Right lobe of liver (tissue), 6 donors: ENCODE measurements around the gene IREB2. TPM values are rescaled to one million over a fixed set of nuclear protein-coding genes. Genes with fewer than 3 reads are reported as not detected.

ENCODE experiments used
- ATAC-seq, 4 donors: fragments of 200-7000 bp; cut with Tn5 transposase; one replicate each; pipeline ENCODE4 v1.9.1; 2020; ENCODE audit warnings: mild to moderate bottlenecking in 4 of 4, moderate library complexity in 4 of 4
- DNase-seq, 3 donors: peaks; one replicate each; pipeline ENCODE4 v3.0.0-alpha.2; 2020
- H3K27ac ChIP-seq, 3 donors: fragments of 200-600 bp; one replicate each; pipeline ENCODE4 v1.8.0; 2022
- H3K27me3 ChIP-seq, 2 donors: fragments of 200-600 bp; one replicate each; pipeline ENCODE4 v1.8.0; 2022
- H3K36me3 ChIP-seq, 4 donors: fragments of 200-600 bp; sonication (generic) in 1 of 4; one replicate each; pipeline versions ENCODE4 v1.5.1 to v1.8.0; 2017 to 2022; ENCODE audit warnings: control low read depth in 1 of 4
- H3K4me1 ChIP-seq, 4 donors: fragments of 200-600 bp; sonication (generic) in 1 of 4; one replicate each; pipeline versions ENCODE4 v1.5.1 to v1.8.0; 2017 to 2022; ENCODE audit warnings: control low read depth in 1 of 4
- H3K4me3 ChIP-seq, 3 donors: fragments of 200-600 bp; one replicate each; pipeline ENCODE4 v1.8.0; 2022
- H3K9me3 ChIP-seq, 4 donors: fragments of 200-600 bp; sonication (generic) in 1 of 4; one replicate each; pipeline versions ENCODE4 v1.5.1 to v1.8.0; 2017 to 2022; ENCODE audit warnings: control low read depth in 1 of 4
- CTCF ChIP-seq, 4 donors: fragments of 200-600 bp in 3 of 4; fragments of 450-650 bp in 1 of 4; IDR thresholded peaks; one replicate each; pipeline versions ENCODE4 v1.5.1 to v1.8.0; 2016 to 2022; ENCODE audit warnings: antibody characterized with exemption in 4 of 4, mild to moderate bottlenecking in 2 of 4
- POLR2A ChIP-seq: fragments of 450-650 bp; IDR thresholded peaks from one replicate; pipeline ENCODE4 v1.6.1; 2017; ENCODE audit warnings: antibody characterized with exemption, mild to moderate bottlenecking
- WGBS: methylation state at CpG from one replicate; pipeline ENCODE4 v1.1.6; 2018; ENCODE audit warnings: low coverage, low lambda C conversion rate; ENCODE audit not compliant: insufficient coverage; ENCODE audit errors: missing lambda C conversion rate; 5-methylcytosine and 5-hydroxymethylcytosine counted together
- intact Hi-C, 2 donors: fragments of 100-400 bp; cut with DNase I; formaldehyde crosslinking; loops; one replicate each; pipeline versions ENCODE4 v1.11.2 to v1.14.1; 2022
- total RNA-seq, 6 experiments: library from RNA; depleted of rRNA in 2 of 6; stranded (reverse); fragments of >200 nt in 2 of 6; fragmentation: NEBNext Ultra II Directional in 3 of 6; extraction: Animal tissue kit (Norgen Biotek cat#: 25700) in 3 of 6; gene quantifications; one replicate each; pipeline versions ENCODE4 v1.1.0 to v1.2.4, GENCODE V29; 2016 to 2023
- donor health status: DM: no; HTN: yes; CAD: no.
- donor health status: DM: no; HTN: no; CAD: no.
- donor health status: DM: no; HTN: no; CAD: no.
- donor health status: DM: no; HTN: yes; CAD: no.
- donor health status: DM: no; HTN: yes; CAD: no.

IREB2 gene
- total RNA-seq, 6 experiments from 2014 or later: 17.1 to 36.2 (median 25.6) TPM

DNA sequence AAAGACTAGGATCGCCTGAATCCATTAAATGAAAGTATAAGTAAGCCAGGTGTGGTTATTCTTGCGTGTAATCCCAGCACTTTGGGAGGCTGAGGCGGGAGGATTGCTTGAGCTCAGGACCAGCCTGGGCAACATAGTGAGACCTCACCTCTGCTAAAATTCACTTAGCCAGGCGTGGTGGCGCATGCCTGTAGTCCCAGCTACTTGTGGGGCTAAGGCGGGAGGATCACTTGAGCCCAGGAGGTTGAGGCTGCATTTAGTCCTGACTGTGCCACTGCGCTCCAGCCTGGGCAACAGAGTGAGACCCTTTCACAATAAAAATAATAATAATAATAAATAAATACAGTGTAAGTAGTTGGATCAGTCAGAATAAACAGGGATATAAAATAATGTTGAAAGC is 43.9 kb downstream of the IREB2 start:
- DNase-seq: no peak
- Histone ChIP-seq H3K27ac (no peak overlapping the region), H3K4me1 (no peaks in the 10 kb centered on the region), H3K9me3 (no peaks in the 10 kb centered on the region), H3K36me3 (peaks cover 7 to 66% (median 28%) of the 10 kb centered on the region in 4 donors), H3K4me3 (no peak overlapping the region), H3K27me3 (no peaks in the 10 kb centered on the region)
- no peak for ATAC-seq
- intact Hi-C loops: no loop called here
- TF ChIP-seq CTCF (IDR thresholded peaks at IDR 0.05): no peak
- TF ChIP-seq POLR2A: no peak
- 77% methylated on average over 3 of the region's 7 CpGs for WGBS

DNA sequence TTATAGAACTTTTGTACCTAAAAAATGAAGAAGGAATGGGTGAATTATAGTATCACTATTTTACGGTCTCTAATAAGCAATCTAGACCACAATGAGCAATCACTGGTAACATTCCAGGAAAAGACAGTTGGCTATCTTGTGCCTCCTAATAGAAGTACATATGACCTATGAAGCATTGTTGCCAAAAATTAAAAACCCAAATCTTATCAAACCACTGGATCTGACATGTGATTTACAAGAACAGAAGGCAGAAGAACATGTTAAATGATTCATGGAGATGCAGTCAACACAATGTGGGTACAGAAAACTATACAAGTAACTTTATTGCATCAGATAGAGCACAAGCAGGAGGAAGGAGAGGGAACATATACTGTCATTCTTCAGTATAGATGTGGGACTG is 54.9 kb downstream of the IREB2 start:
- no peak overlapping the region for H3K4me3 ChIP-seq
- DNase-seq (no peak), ATAC-seq (no peak)
- H3K36me3 ChIP-seq: peaks cover 0 to 84% (median 25%) of the 10 kb centered on the region in 4 donors
- TF ChIP-seq POLR2A: no peak
- no peak for TF ChIP-seq CTCF (IDR thresholded peaks at IDR 0.05)
- WGBS: 60% methylated on average over 1 of the region's 1 CpG
- no peaks in the 10 kb centered on the region for H3K4me1 ChIP-seq
- no peak overlapping the region for H3K27ac ChIP-seq
- intact Hi-C loops: no loop called here
- H3K27me3 ChIP-seq: no peaks in the 10 kb centered on the region
- H3K9me3 ChIP-seq: no peaks in the 10 kb centered on the region

DNA sequence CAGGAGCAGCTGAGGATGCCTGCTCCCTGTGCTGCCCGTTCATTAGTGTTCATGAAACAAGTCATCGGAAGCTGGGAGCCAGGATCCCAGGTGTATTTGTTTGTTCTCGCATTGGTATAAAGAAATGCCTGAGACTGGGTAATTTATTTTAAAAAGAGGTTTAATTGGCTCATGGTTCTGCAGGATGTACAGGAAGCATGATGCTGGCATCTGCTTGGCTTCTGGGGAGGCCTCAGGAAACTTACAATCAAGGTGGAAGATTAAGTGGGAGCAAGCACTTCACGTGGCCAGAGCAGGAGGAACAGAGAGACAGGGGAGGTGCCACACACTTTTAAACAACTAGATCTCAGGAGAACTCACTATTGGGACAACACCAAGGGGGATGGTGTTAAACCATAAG is 63.8 kb downstream of the IREB2 start:
- Histone ChIP-seq H3K27ac (no peak overlapping the region), H3K36me3 (peaks cover 0 to 24% (median 16%) of the 10 kb centered on the region in 4 donors), H3K4me3 (no peak overlapping the region), H3K4me1 (no peaks in the 10 kb centered on the region), H3K27me3 (no peaks in the 10 kb centered on the region), H3K9me3 (no peaks in the 10 kb centered on the region)
- DNase-seq (no peak), ATAC-seq (no peak)
- TF ChIP-seq CTCF (IDR thresholded peaks at IDR 0.05) (no peak), POLR2A (no peak)
- intact Hi-C loops: no loop called here
- WGBS: 98% methylated on average over 4 of the region's 4 CpGs

DNA sequence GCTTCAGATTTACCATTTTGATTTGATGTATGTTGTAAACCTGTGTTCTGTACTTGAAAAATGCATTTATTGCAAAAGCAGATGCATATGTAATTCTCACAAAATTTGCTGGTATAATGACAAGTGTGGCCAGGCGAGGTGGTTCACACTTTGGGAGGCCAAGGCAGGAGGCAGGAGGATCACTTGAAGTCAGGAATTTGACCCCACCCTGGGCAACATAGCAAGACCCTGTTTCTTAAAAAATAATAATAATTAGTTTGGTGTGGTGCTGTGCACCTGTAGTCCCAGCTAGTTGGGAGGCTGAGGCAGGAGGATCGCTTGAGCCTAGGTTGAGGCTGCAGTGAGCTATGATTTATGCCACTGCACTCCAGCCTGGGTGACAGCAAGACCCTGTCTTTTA is 64.6 kb downstream of the IREB2 start:
- H3K27ac ChIP-seq: no peak overlapping the region

More for the DNA sequence above, 64.6 kb downstream of the IREB2 start:
- no peaks in the 10 kb centered on the region for H3K4me1 ChIP-seq
- DNase-seq (no peak), ATAC-seq (no peak)
- no peaks in the 10 kb centered on the region for H3K27me3 ChIP-seq
- TF ChIP-seq CTCF (IDR thresholded peaks at IDR 0.05) (no peak), POLR2A (no peak)
- H3K9me3 ChIP-seq: no peaks in the 10 kb centered on the region
- intact Hi-C loops: no loop called here
- H3K36me3 ChIP-seq: peaks cover 0 to 16% (median 13%) of the 10 kb centered on the region in 4 donors
- WGBS: 100% methylated on average over 1 of the region's 2 CpGs
- H3K4me3 ChIP-seq: no peak overlapping the region
